Heart left ventricle (tissue), 16 donors: ENCODE measurements around the gene CLEC16A. TPM values are rescaled to one million over a fixed set of nuclear protein-coding genes. Genes with fewer than 3 reads are reported as not detected.
A peak's percentile ranks its signal among the peaks of the same experiment; 100 is the strongest.

Experiments
- ATAC-seq, 4 donors: fragments of 200-7000 bp; cut with Tn5 transposase; one replicate each; pipeline ENCODE4 v1.9.1; 2020 to 2022; ENCODE audit warnings: moderate library complexity in 4 of 4, mild to moderate bottlenecking in 3 of 4, moderate number of reproducible peaks in 1 of 4
- DNase-seq, 5 donors: peaks; one replicate each; pipeline ENCODE4 v3.0.0-alpha.2; 2020
- H3K27ac ChIP-seq, 12 donors: fragments of 200-600 bp; sonication (generic) in 4 of 12; one replicate each; pipeline versions ENCODE4 v1.5.0 to v1.8.0; 2016 to 2022; ENCODE audit warnings: mild to moderate bottlenecking in 2 of 12
- H3K27me3 ChIP-seq, 9 donors: fragments of 200-600 bp; sonication (generic) in 2 of 9; one replicate each; pipeline versions ENCODE4 v1.5.1 to v1.8.0; 2016 to 2022; ENCODE audit warnings: mild to moderate bottlenecking in 3 of 9
- H3K36me3 ChIP-seq, 9 donors: fragments of 200-600 bp; sonication (generic) in 2 of 9; one replicate each; pipeline versions ENCODE4 v1.5.0 to v1.8.0; 2018 to 2022; ENCODE audit warnings: mild to moderate bottlenecking in 2 of 9
- H3K4me1 ChIP-seq, 12 donors: fragments of 200-600 bp; sonication (generic) in 4 of 12; one replicate each; pipeline versions ENCODE4 v1.5.0 to v1.8.0; 2016 to 2022; ENCODE audit warnings: mild to moderate bottlenecking in 3 of 12
- H3K4me3 ChIP-seq, 12 donors: fragments of 200-600 bp; sonication (generic) in 4 of 12; one replicate each; pipeline versions ENCODE4 v1.5.0 to v1.8.0; 2017 to 2022; ENCODE audit warnings: mild to moderate bottlenecking in 9 of 12, moderate library complexity in 4 of 12
- H3K9me3 ChIP-seq, 12 donors: fragments of 200-600 bp; sonication (generic) in 4 of 12; one replicate each; pipeline versions ENCODE4 v1.5.0 to v1.8.0; 2016 to 2022; ENCODE audit warnings: mild to moderate bottlenecking in 1 of 12
- CTCF ChIP-seq, 12 donors: fragments of 200-600 bp; sonication (generic) in 4 of 12; IDR thresholded peaks; one replicate each; pipeline versions ENCODE4 v1.5.0 to v1.8.0; 2018 to 2022; ENCODE audit warnings: antibody characterized with exemption in 12 of 12, mild to moderate bottlenecking in 5 of 12
- POLR2A ChIP-seq, 2 donors: fragments of 450-650 bp; IDR thresholded peaks; one replicate each; pipeline ENCODE4 v1.6.1; 2017; ENCODE audit warnings: antibody characterized with exemption in 2 of 2, mild to moderate bottlenecking in 2 of 2, moderate library complexity in 2 of 2
- WGBS, 4 donors: extraction: QIAGEN DNeasy Blood & Tissue Kit in 2 of 4; methylation state at CpG; one replicate each; pipeline versions ENCODE4 v1.1.5 to v1.1.7; 2013 to 2018; 5-methylcytosine and 5-hydroxymethylcytosine counted together
- intact Hi-C, 10 donors: fragments of 100-400 bp; cut with DNase I; formaldehyde crosslinking; loops; one replicate each; pipeline versions ENCODE4 v1.11.1 to v1.14.2; 2022
- polyA plus RNA-seq, 2 donors: library from polyadenylated mRNA; stranded (reverse); fragments of 200-250 nt; gene quantifications; one replicate each; pipeline ENCODE4 v1.2.3, GENCODE V29; 2013
- total RNA-seq, 9 donors: library from RNA; depleted of rRNA in 2 of 9; stranded (reverse); fragments of >200 nt in 2 of 9; fragmentation: NEBNext Ultra II Directional in 3 of 9; extraction: Animal tissue kit (Norgen Biotek cat#: 25700) in 3 of 9; gene quantifications; one replicate each; pipeline versions ENCODE4 v1.1.0 to v1.2.4, GENCODE V29; 2016 to 2023
- donor health status: ischemic (EF 13 %, LVEDD 7.1; RV severe dilation, severe dysfunction).
- donor health status: healthy with polysubstance abuse.
- donor health status: DM: no; HTN: yes; CAD: no.
- donor health status: DM: no; HTN: no; CAD: no.
- donor health status: ischemic (EF 25% LVEDD 6.9; RV normal size, moderate dysfunction).
- donor health status: ischemic (EF 25% LVEDD 5.7; RV mildly dilated, moderate dysfunction).
- donor health status: healthy.
- donor health status: DM: yes; HTN: yes; CAD: no.
- donor health status: ischemic (EF 35%, LVEDD 5.7; RV mildly dilated, moderate dysfunction).
- donor health status: nonischemic (EF 11% LVEDD 7.7; RV severe dilation, severe dysfunction).
- donor health status: DM: yes; HTN: yes; CAD: no.
- donor health status: PGD.
- donor health status: ischemic (EF 29% LVEDD 5.4; RV normal size, mild dysfunction).
- donor health status: nonischemic (EF 23%, LVEDD 6.1; RV moderate dilation, normal function).

The CLEC16A gene
- total and polyA plus RNA-seq, 11 donors, result 13.8 to 41.1 (median 23.7) TPM

GRCh38 chr16:10947211-10947787, 2.9 kb downstream of the CLEC16A start:
- TF ChIP-seq CTCF (IDR thresholded peaks at IDR 0.05) (no peak), POLR2A (IDR thresholded peaks at IDR 0.05) (no peak)
- Histone ChIP-seq H3K4me3 (no peak overlapping the region), H3K36me3 (no peaks in the 10 kb centered on the region), H3K27me3 (no peaks in the 10 kb centered on the region), H3K9me3 (no peaks in the 10 kb centered on the region), H3K27ac (no peak overlapping the region), H3K4me1 (peaks cover 8 to 60% (median 30%) of the 10 kb centered on the region in 12 donors)
- no peak for ATAC-seq
- intact Hi-C loops, result no loop called here
- 76 to 83% (median 77%) methylated on average over 9 to 10 of the region's 10 CpGs for WGBS, 4 donors
- DNase-seq, result peak in 1 of 5 donors; percentile 18

GRCh38 chr16:10949424-10949970, 5.1 kb downstream of the CLEC16A start:
- Histone ChIP-seq H3K9me3 (no peaks in the 10 kb centered on the region), H3K4me3 (no peak overlapping the region), H3K36me3 (no peaks in the 10 kb centered on the region), H3K27ac (no peak overlapping the region), H3K27me3 (no peaks in the 10 kb centered on the region), H3K4me1 (peaks cover 8 to 50% (median 24%) of the 10 kb centered on the region in 12 donors)
- intact Hi-C loops, result no loop called here
- no peak for DNase-seq
- TF ChIP-seq POLR2A (IDR thresholded peaks at IDR 0.05), result no peak
- ATAC-seq, result peak in 1 of 4 donors; percentile 17
- 84 to 86% (median 85%) methylated on average over 7 of the region's 7 CpGs for WGBS, 4 donors

- no peak for TF ChIP-seq CTCF (IDR thresholded peaks at IDR 0.05)
- no peak for TF ChIP-seq POLR2A (IDR thresholded peaks at IDR 0.05)
- DNase-seq (no peak), ATAC-seq (no peak)
- Histone ChIP-seq H3K9me3 (no peaks in the 10 kb centered on the region), H3K4me1 (peaks cover 7 to 44% (median 20%) of the 10 kb centered on the region in 12 donors), H3K4me3 (no peak overlapping the region), H3K27me3 (no peaks in the 10 kb centered on the region), H3K27ac (no peak overlapping the region), H3K36me3 (no peaks in the 10 kb centered on the region)
- WGBS, 4 donors, result 75 to 79% (median 78%) methylated on average over 3 to 5 of the region's 5 CpGs
- intact Hi-C loops, result no loop called here
Measured at GRCh38 chr16:10950393-10950792, 6.0 kb downstream of the CLEC16A start.

GRCh38 chr16:10951026-10951425, 6.7 kb downstream of the CLEC16A start:
- H3K4me3 ChIP-seq, result no peak overlapping the region
- no peaks in the 10 kb centered on the region for H3K27me3 ChIP-seq
- no peak for ATAC-seq
- no peak overlapping the region for H3K27ac ChIP-seq
- WGBS, 4 donors, result 52 to 69% (median 58%) methylated on average over 4 of the region's 4 CpGs
- TF ChIP-seq CTCF (IDR thresholded peaks at IDR 0.05) (no peak), POLR2A (IDR thresholded peaks at IDR 0.05) (no peak)
- intact Hi-C loops, result no loop called here
- no peaks in the 10 kb centered on the region for H3K36me3 ChIP-seq
- no peak for DNase-seq
- no peaks in the 10 kb centered on the region for H3K9me3 ChIP-seq
- peaks cover 2 to 38% (median 13%) of the 10 kb centered on the region in 12 donors for H3K4me1 ChIP-seq
